GM12891 (cell line): ENCODE measurements around the gene MAMDC2.
A peak's percentile ranks its signal among the peaks of the same experiment; 100 is the strongest.

Experiments
- DNase-seq: peaks from one replicate; pipeline ENCODE4 v3.0.0; 2011; ENCODE audit warnings: low spot score; ENCODE audit not compliant: insufficient read length
- FAIRE-seq: peaks from 2 replicates; lab custom pipeline; 2011; peaks lifted over from hg19 to GRCh38; lab: Jason Lieb, UNC
- PAX5 ChIP-seq: IDR thresholded peaks from 2 replicates; pipeline ENCODE4 v1.6.1; 2011; ENCODE audit warnings: low read length, moderate library complexity, mild to moderate bottlenecking; ENCODE audit not compliant: insufficient read depth, severe bottlenecking
- POLR2A ChIP-seq: IDR thresholded peaks from 2 replicates; pipeline ENCODE4 v1.6.1; 2011; ENCODE audit warnings: low read depth, low read length, control low read depth
- POLR2AphosphoS5 ChIP-seq: IDR thresholded peaks from 2 replicates; pipeline ENCODE4 v1.6.1; 2011; ENCODE audit warnings: low read depth, low read length, control low read depth
- POU2F2 ChIP-seq: IDR thresholded peaks from 2 replicates; pipeline ENCODE4 v1.6.1; 2011; ENCODE audit warnings: low read depth, mild to moderate bottlenecking, control low read depth, low read length, moderate library complexity
- SPI1 ChIP-seq: IDR thresholded peaks from 2 replicates; pipeline ENCODE4 v1.6.1; 2011; ENCODE audit warnings: low read depth, low read length, control low read depth
- TAF1 ChIP-seq: IDR thresholded peaks from 2 replicates; pipeline ENCODE4 v1.6.1; 2011; ENCODE audit warnings: low read depth, low read length, control low read depth

The MAMDC2 gene

GRCh38 chr9:70101265-70101664 is 57.6 kb downstream of the MAMDC2 start:
- no peak for FAIRE-seq
- no peak for TF ChIP-seq POU2F2
- no peak for TF ChIP-seq SPI1
- TF ChIP-seq PAX5: no peak
- no peak for TF ChIP-seq TAF1
- no peak for TF ChIP-seq POLR2A
- no peak for TF ChIP-seq POLR2AphosphoS5

GRCh38 chr9:70105147-70105546 is 61.5 kb downstream of the MAMDC2 start:
- TF ChIP-seq SPI1: no peak
- no peak for TF ChIP-seq POLR2AphosphoS5
- DNase-seq: no peak
- FAIRE-seq: no peak

More at GRCh38 chr9:70101265-70101664, 57.6 kb downstream of the MAMDC2 start:
- no peak for DNase-seq

- TF ChIP-seq PAX5 (no peak), POLR2AphosphoS5 (no peak), SPI1 (no peak), TAF1 (no peak), POLR2A (no peak), POU2F2 (no peak)
- no peak for FAIRE-seq
- DNase-seq: no peak
These were observed 62.9 kb downstream of the MAMDC2 start for GRCh38 chr9:70106571-70106970.

DNA sequence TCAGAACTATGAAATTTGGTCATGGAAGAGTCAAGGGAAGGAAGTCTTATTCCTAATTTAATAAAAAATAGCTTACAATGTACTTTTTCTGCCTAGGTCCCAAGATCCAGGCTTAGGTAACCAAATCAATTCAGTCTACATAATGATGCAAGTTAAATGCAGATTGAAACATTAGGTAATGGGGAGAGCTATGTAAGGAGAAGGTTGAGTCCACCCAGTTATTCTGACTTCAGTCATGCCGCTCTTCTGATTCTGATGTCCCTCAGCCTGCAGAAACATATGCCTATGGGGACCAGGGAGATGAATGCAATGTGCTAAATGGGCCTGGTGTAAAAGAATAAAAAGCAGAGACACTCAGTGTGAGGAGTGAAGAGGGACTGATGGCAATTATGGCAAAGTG is 63.9 kb downstream of the MAMDC2 start:
- DNase-seq (no peak), FAIRE-seq (no peak)
- TF ChIP-seq TAF1: no peak
- no peak for TF ChIP-seq SPI1
- TF ChIP-seq PAX5: no peak
- no peak for TF ChIP-seq POLR2AphosphoS5
- no peak for TF ChIP-seq POLR2A
- no peak for TF ChIP-seq POU2F2

- TF ChIP-seq TAF1 (no peak), POU2F2 (no peak), PAX5 (no peak), POLR2A (no peak), SPI1 (no peak), POLR2AphosphoS5 (no peak)
- no peak for FAIRE-seq
- no peak for DNase-seq
These were observed 64.5 kb downstream of the MAMDC2 start for GRCh38 chr9:70108181-70108580.

DNA sequence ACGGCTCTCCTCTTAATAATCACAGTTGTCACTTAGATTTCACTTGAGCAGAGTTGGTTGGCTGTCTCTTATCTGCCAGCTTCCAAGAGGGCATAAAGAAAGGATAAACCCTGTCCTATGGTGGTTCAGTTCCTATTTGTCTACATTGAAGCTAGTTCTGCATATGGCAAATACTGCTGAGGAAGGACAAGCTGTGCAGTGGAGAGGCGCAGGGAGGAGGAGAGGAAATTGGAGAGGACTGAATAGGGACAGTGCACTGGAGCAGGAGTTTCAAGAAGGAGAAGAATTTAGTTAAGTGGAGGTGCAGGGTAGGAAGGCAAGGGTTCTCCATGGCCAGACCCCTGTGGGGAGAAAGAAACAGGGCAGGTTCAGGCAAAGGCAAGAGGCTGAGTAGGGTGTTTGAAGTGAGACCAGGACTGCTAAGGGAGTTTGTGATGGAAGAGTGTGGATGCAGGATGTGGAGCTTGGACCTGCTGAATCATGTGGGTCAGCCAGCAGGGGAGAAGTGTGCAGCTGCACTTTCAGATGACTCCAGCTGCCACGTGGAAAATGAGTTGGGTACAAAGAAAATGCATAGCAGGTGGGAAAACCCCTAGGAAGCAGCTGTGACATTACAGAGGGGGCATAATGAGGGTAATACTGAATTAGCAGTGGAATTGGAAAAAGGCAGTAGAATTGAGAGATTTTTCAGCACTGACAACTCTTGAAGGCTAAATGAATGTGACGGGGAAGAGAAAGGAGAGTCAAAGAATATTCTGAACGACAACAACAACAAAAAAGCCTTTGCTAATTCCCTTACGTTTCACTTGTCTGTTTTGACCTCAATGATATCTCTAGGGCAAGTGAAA is 66.8 kb downstream of the MAMDC2 start:
- TF ChIP-seq POLR2AphosphoS5: no peak
- no peak for TF ChIP-seq POLR2A
- no peak for TF ChIP-seq PAX5
- no peak for TF ChIP-seq SPI1
- no peak for TF ChIP-seq POU2F2
- DNase-seq: no peak
- no peak for FAIRE-seq

GRCh38 chr9:70111042-70111602 is 67.5 kb downstream of the MAMDC2 start:
- no peak for FAIRE-seq
- TF ChIP-seq SPI1 (0 out of 2 replicates have a peak, but pooled peaks have one; percentile 5), PAX5 (no peak)
- peak; percentile 16 for DNase-seq

DNA sequence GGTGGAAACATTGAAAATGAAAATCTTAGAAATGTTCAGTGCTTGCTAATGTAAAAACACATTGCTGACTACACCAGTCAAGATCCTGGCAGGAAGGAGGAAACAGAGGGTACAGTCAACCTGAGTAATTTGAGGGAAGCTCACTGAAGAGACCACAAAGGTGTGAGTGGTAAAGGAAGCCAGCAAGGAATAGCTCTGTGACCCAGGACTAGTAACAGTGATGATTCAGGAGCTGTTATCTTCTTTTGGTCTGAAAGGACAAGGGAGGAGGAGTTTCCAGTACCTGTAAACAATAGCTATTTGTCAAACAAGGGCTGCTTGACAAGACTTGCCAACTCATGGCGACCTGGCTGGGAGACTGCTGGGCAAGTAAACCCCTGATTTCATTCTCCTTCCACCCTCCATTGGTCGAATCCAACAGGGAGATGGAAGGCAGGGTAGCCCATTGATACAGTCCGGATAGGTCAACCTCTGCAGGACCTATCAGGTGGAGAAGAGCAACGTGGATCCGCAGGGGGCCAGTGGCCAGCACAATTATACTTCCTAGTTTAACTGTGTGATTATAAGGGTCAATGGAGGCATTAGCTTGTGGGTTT is 68.1 kb downstream of the MAMDC2 start:
- TF ChIP-seq SPI1 (no peak), POLR2A (no peak), POLR2AphosphoS5 (no peak), TAF1 (no peak), PAX5 (no peak), POU2F2 (no peak)
- no peak for DNase-seq
- no peak for FAIRE-seq

DNA sequence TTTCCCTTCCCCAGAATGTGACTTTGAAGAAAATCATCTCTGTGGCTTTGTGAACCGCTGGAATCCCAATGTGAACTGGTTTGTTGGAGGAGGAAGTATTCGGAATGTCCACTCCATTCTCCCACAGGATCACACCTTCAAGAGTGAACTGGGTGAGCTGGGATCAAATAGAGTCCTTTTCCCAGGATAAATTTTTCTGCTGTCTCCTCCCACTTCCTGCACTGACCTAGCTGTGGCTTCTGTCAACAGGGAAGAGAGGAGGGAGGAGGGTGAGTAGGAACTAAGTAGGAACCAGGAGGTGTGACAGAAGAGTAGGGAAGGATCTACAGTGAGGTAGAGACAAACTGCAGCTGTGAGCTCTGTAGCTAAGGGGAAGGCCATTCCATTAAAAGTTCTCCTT is 69.3 kb downstream of the MAMDC2 start:
- DNase-seq (no peak), FAIRE-seq (no peak)
- TF ChIP-seq POLR2AphosphoS5 (no peak), POU2F2 (no peak), PAX5 (no peak), TAF1 (no peak), POLR2A (no peak), SPI1 (no peak)

GRCh38 chr9:70113403-70114022 is 69.9 kb downstream of the MAMDC2 start:
- DNase-seq: peak; percentile 15
- no peak for TF ChIP-seq POLR2AphosphoS5
- TF ChIP-seq SPI1: no peak
- no peak for TF ChIP-seq PAX5
- no peak for TF ChIP-seq POU2F2
- TF ChIP-seq TAF1: no peak
- no peak for TF ChIP-seq POLR2A
- peak; percentile 62 for FAIRE-seq
